ENCODE results near the gene FOXL1.

DNA sequence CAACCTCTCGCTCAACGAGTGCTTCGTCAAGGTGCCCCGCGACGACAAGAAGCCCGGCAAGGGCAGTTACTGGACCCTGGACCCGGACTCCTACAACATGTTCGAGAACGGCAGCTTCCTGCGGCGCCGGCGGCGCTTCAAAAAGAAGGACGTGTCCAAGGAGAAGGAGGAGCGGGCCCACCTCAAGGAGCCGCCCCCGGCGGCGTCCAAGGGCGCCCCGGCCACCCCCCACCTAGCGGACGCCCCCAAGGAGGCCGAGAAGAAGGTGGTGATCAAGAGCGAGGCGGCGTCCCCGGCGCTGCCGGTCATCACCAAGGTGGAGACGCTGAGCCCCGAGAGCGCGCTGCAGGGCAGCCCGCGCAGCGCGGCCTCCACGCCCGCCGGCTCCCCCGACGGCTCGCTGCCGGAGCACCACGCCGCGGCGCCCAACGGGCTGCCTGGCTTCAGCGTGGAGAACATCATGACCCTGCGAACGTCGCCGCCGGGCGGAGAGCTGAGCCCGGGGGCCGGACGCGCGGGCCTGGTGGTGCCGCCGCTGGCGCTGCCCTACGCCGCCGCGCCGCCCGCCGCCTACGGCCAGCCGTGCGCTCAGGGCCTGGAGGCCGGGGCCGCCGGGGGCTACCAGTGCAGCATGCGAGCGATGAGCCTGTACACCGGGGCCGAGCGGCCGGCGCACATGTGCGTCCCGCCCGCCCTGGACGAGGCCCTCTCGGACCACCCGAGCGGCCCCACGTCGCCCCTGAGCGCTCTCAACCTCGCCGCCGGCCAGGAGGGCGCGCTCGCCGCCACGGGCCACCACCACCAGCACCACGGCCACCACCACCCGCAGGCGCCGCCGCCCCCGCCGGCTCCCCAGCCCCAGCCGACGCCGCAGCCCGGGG, 10.4 kb upstream of the FOXL1 start:
- TF ChIP-seq, protein P1, sequence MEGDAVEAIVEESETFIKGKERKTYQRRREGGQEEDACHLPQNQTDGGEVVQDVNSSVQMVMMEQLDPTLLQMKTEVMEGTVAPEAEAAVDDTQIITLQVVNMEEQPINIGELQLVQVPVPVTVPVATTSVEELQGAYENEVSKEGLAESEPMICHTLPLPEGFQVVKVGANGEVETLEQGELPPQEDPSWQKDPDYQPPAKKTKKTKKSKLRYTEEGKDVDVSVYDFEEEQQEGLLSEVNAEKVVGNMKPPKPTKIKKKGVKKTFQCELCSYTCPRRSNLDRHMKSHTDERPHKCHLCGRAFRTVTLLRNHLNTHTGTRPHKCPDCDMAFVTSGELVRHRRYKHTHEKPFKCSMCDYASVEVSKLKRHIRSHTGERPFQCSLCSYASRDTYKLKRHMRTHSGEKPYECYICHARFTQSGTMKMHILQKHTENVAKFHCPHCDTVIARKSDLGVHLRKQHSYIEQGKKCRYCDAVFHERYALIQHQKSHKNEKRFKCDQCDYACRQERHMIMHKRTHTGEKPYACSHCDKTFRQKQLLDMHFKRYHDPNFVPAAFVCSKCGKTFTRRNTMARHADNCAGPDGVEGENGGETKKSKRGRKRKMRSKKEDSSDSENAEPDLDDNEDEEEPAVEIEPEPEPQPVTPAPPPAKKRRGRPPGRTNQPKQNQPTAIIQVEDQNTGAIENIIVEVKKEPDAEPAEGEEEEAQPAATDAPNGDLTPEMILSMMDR (IDR thresholded peaks at IDR 0.05; ENCODE audit: low read length) = no peak
- no peak for TF ChIP-seq EZH2 (IDR thresholded peaks at IDR 0.05; ENCODE audit: borderline replicate concordance, low read length)
